Measurements from ENCODE around the gene TRMT11.

GRCh38 chr6:126027601-126028000 is 41.3 kb downstream of the TRMT11 start:
- no peak for TF ChIP-seq CTCF (IDR thresholded peaks at IDR 0.05)
- no peak for TF ChIP-seq POLR2AphosphoS5 (IDR thresholded peaks at IDR 0.05)
- TF ChIP-seq EP300 (IDR thresholded peaks at IDR 0.05) = no peak

Data from esophagus muscularis mucosa (tissue), 4 donors.